H9 (cell line): ENCODE data around the gene CLEC19A. TPM values are rescaled to one million over a fixed set of nuclear protein-coding genes. Genes with fewer than 3 reads are reported as not detected.

Experiments used
- DNase-seq: peaks from one replicate; pipeline ENCODE4 v3.0.0-alpha.2; 2017
- H2AFZ ChIP-seq: one replicate; pipeline ENCODE4 v1.6.1; 2013; ENCODE audit warnings: mild to moderate bottlenecking, low read length, control low read depth, moderate library complexity
- H2AK5ac ChIP-seq: 2 replicates; pipeline ENCODE4 v1.6.1; 2013; ENCODE audit warnings: low read length, control low read depth, mixed read lengths; ENCODE audit not compliant: insufficient read length
- H2BK120ac ChIP-seq: one replicate; pipeline ENCODE4 v1.6.1; 2013; ENCODE audit warnings: low read depth, mild to moderate bottlenecking, low read length, control low read depth, inconsistent platforms; ENCODE audit not compliant: poor library complexity, severe bottlenecking
- H2BK12ac ChIP-seq: 2 replicates; pipeline ENCODE4 v1.6.1; 2013; ENCODE audit warnings: low read length, control low read depth, mixed read lengths, low read depth; ENCODE audit not compliant: insufficient read length
- H2BK15ac ChIP-seq: 2 replicates; pipeline ENCODE4 v1.6.1; 2013; ENCODE audit warnings: low read depth, low read length, control low read depth
- H2BK20ac ChIP-seq: one replicate; pipeline ENCODE4 v1.6.1; 2013; ENCODE audit warnings: low read depth, mild to moderate bottlenecking, low read length, control low read depth, inconsistent platforms; ENCODE audit not compliant: poor library complexity, severe bottlenecking
- H2BK5ac ChIP-seq: 2 replicates; pipeline ENCODE4 v1.6.1; 2013; ENCODE audit warnings: low read length, control low read depth, mixed read lengths; ENCODE audit not compliant: insufficient read length
- H3K14ac ChIP-seq: 2 replicates; pipeline ENCODE4 v1.6.1; 2013; ENCODE audit warnings: low read length, control low read depth; ENCODE audit not compliant: insufficient read depth
- H3K18ac ChIP-seq: 2 replicates; pipeline ENCODE4 v1.6.1; 2013; ENCODE audit warnings: low read depth, mild to moderate bottlenecking, mixed read lengths, low read length, control low read depth; ENCODE audit not compliant: insufficient read length
- H3K23ac ChIP-seq: 2 replicates; pipeline ENCODE4 v1.6.1; 2013; ENCODE audit warnings: low read length, control low read depth, mixed read lengths, low read depth; ENCODE audit not compliant: insufficient read length
- H3K23me2 ChIP-seq: 2 replicates; pipeline ENCODE4 v1.6.1; 2013; ENCODE audit warnings: low read depth, mild to moderate bottlenecking, mixed read lengths, low read length, control low read depth; ENCODE audit not compliant: insufficient read length, poor library complexity, severe bottlenecking
- H3K27ac ChIP-seq: 2 replicates; pipeline ENCODE4 v1.5.1; 2013; ENCODE audit warnings: low read length, control low read depth, mixed read lengths, low read depth; ENCODE audit not compliant: insufficient read length
- H3K27me3 ChIP-seq: 2 replicates; pipeline ENCODE4 v1.6.1; 2013; ENCODE audit warnings: low read length, control low read depth, inconsistent platforms; ENCODE audit not compliant: insufficient read depth
- H3K4ac ChIP-seq: 2 replicates; pipeline ENCODE4 v1.6.1; 2013; ENCODE audit warnings: low read depth, mild to moderate bottlenecking, control low read depth, inconsistent platforms, low read length, moderate library complexity
- H3K4me1 ChIP-seq: 2 replicates; pipeline ENCODE4 v1.6.1; 2013; ENCODE audit warnings: low read length, control low read depth, inconsistent platforms; ENCODE audit not compliant: insufficient read depth
- H3K4me2 ChIP-seq: 2 replicates; pipeline ENCODE4 v1.6.1; 2013; ENCODE audit warnings: low read length, control low read depth, mixed read lengths; ENCODE audit not compliant: insufficient read length, insufficient read depth
- H3K56ac ChIP-seq: 2 replicates; pipeline ENCODE4 v1.6.1; 2013; ENCODE audit warnings: low read depth, mild to moderate bottlenecking, mixed read lengths, low read length, control low read depth; ENCODE audit not compliant: insufficient read length
- H3K79me1 ChIP-seq: 2 replicates; pipeline ENCODE4 v1.6.1; 2013; ENCODE audit warnings: low read depth, mild to moderate bottlenecking, moderate library complexity, low read length, control low read depth, inconsistent platforms; ENCODE audit not compliant: insufficient read depth, poor library complexity, severe bottlenecking
- H3K79me2 ChIP-seq: 2 replicates; pipeline ENCODE4 v1.6.1; 2013; ENCODE audit warnings: low read length, control low read depth, inconsistent platforms; ENCODE audit not compliant: insufficient read depth
- H3K9ac ChIP-seq: 2 replicates; pipeline ENCODE4 v1.6.1; 2013; ENCODE audit warnings: low read length, control low read depth, mixed read lengths; ENCODE audit not compliant: insufficient read length; ENCODE audit errors: extremely low read depth
- H3K9me3 ChIP-seq: one replicate; pipeline ENCODE4 v1.6.1; 2013; ENCODE audit warnings: low read depth, low read length, inconsistent platforms; ENCODE audit not compliant: control insufficient read depth
- H3T11ph ChIP-seq: one replicate; pipeline ENCODE4 v1.6.1; 2013; ENCODE audit warnings: mild to moderate bottlenecking, low read length, control low read depth, inconsistent platforms
- H4K20me1 ChIP-seq: one replicate; pipeline ENCODE4 v1.6.1; 2013; ENCODE audit not compliant: control insufficient read depth, insufficient read length, insufficient read depth
- H4K5ac ChIP-seq: 2 replicates; pipeline ENCODE4 v1.6.1; 2013; ENCODE audit warnings: low read depth, mild to moderate bottlenecking, mixed read lengths, low read length, control low read depth; ENCODE audit not compliant: insufficient read length
- H4K8ac ChIP-seq: replicated peaks from 2 replicates; pipeline ENCODE4 v1.6.1; 2013; ENCODE audit warnings: low read length, control low read depth, mixed read lengths, low read depth; ENCODE audit not compliant: insufficient read length
- H4K91ac ChIP-seq: 2 replicates; pipeline ENCODE4 v1.6.1; 2013; ENCODE audit warnings: low read depth, mild to moderate bottlenecking, moderate library complexity, mixed read lengths, low read length, control low read depth; ENCODE audit not compliant: insufficient read length
- H3K27ac Mint-ChIP-seq, 3 experiments: 2 replicates in 2 of 3; 3 replicates in 1 of 3; pipeline ENCODE4 v1.8.0; 2020 to 2021; ENCODE audit warnings: mixed read lengths in 3 of 3, mild to moderate bottlenecking in 1 of 3, moderate library complexity in 1 of 3
- H3K27me3 Mint-ChIP-seq: 2 replicates; pipeline ENCODE4 v1.8.0; 2021; ENCODE audit warnings: low read depth, mild to moderate bottlenecking, moderate library complexity, mixed read lengths
- H3K36me3 Mint-ChIP-seq, 3 experiments: 2 replicates in 2 of 3; 3 replicates in 1 of 3; pipeline ENCODE4 v1.8.0; 2020 to 2021; ENCODE audit warnings: low read depth in 3 of 3, mixed read lengths in 3 of 3; ENCODE audit not compliant: insufficient read depth in 1 of 3
- H3K4me1 Mint-ChIP-seq, 2 experiments: 2 replicates each; pipeline ENCODE4 v1.8.0; 2020; ENCODE audit warnings: mixed read lengths in 2 of 2
- H3K4me3 Mint-ChIP-seq, 2 experiments: 2 replicates in 1 of 2; 3 replicates in 1 of 2; pipeline ENCODE4 v1.8.0; 2020 to 2021; ENCODE audit warnings: mild to moderate bottlenecking in 2 of 2, mixed read lengths in 2 of 2, moderate library complexity in 1 of 2
- H3K9me3 Mint-ChIP-seq, 2 experiments: 2 replicates in 1 of 2; 3 replicates in 1 of 2; pipeline ENCODE4 v1.8.0; 2020; ENCODE audit warnings: mild to moderate bottlenecking in 2 of 2, mixed read lengths in 2 of 2, moderate library complexity in 1 of 2
- WGBS: extraction: QIAGEN DNeasy Blood & Tissue Kit; methylation state at CpG from one replicate; pipeline ENCODE4 v1.1.7; 2013; ENCODE audit warnings: missing lambda C conversion rate, low lambda C conversion rate, mixed read lengths; ENCODE audit not compliant: insufficient read length; ENCODE audit errors: extremely low coverage; 5-methylcytosine and 5-hydroxymethylcytosine counted together
- total RNA-seq: library from RNA; stranded (reverse); gene quantifications from 2 replicates; pipeline ENCODE4 v1.2.1, GENCODE V29; 2021
- TF ChIP-seq, protein P1 (sequence below): fragments of 200-600 bp; sonication (generic); conservative IDR thresholded peaks from 3 replicates; pipeline ENCODE4 v1.8.0; 2021; ENCODE audit warnings: antibody characterized with exemption, mild to moderate bottlenecking

The CLEC19A gene
- total RNA-seq, 1 experiment from 2014 or later, result not detected

DNA sequence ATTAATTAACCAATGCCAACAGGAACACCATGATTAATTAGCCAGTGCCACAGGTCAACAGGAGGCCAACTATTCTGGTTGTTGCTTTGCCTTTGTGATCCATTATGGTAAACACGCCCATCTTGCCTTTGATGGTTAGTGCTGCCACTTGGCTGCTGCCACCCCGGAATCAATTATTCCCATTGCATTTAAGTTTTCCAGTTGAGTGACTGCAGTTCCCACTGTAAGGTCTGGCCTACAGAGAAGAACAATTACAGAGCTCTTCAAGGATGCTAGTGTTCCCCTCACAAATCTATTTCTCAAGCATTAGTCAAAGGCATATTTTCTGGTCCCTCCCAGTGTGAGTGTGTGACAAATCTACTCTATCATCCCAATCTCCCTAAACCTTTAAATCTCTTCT, 7.1 kb upstream of the CLEC19A start:
- Mint-ChIP-seq H3K27ac (no peak overlapping the region), H3K36me3 (peaks cover 0 to 6% (median 0%) of the 10 kb centered on the region in 3 experiments; a peak in 2 of 7 replicates), H3K9me3 (peaks cover 0 to 3% of the 10 kb centered on the region in 2 experiments; a peak in 1 of 5 replicates), H3K4me1 (peaks cover 17 to 18% of the 10 kb centered on the region in 2 experiments), H3K27me3 (no peaks in the 10 kb centered on the region; the same call in 1 of the 2 replicates), H3K4me3 (no peak overlapping the region)
- Histone ChIP-seq H2BK5ac (no peak overlapping the region), H3K27ac (no peak overlapping the region), H3K14ac (no peak overlapping the region), H3T11ph (no peak overlapping the region), H3K9ac (no peak overlapping the region), H4K5ac (no peak overlapping the region), H3K18ac (no peak overlapping the region), H3K79me2 (no peaks in the 10 kb centered on the region), H3K27me3 (no peaks in the 10 kb centered on the region), H2AK5ac (no peak overlapping the region), H3K4me2 (no peak overlapping the region), H3K23ac (no peak overlapping the region), H3K79me1 (no peaks in the 10 kb centered on the region), H2BK15ac (no peak overlapping the region), H2BK120ac (no peak overlapping the region), H4K8ac (no peak overlapping the region), H4K91ac (no peak overlapping the region), H3K23me2 (no peaks in the 10 kb centered on the region), H2BK20ac (no peak overlapping the region), H3K4ac (no peak overlapping the region), H4K20me1 (no peaks in the 10 kb centered on the region), H3K9me3 (no peaks in the 10 kb centered on the region), H3K4me1 (no peaks in the 10 kb centered on the region), H3K56ac (no peak overlapping the region), H2AFZ (no peak overlapping the region), H2BK12ac (no peak overlapping the region)
- no CpG with 5 or more reads among the region's 2 CpGs for WGBS
- TF ChIP-seq, protein P1, sequence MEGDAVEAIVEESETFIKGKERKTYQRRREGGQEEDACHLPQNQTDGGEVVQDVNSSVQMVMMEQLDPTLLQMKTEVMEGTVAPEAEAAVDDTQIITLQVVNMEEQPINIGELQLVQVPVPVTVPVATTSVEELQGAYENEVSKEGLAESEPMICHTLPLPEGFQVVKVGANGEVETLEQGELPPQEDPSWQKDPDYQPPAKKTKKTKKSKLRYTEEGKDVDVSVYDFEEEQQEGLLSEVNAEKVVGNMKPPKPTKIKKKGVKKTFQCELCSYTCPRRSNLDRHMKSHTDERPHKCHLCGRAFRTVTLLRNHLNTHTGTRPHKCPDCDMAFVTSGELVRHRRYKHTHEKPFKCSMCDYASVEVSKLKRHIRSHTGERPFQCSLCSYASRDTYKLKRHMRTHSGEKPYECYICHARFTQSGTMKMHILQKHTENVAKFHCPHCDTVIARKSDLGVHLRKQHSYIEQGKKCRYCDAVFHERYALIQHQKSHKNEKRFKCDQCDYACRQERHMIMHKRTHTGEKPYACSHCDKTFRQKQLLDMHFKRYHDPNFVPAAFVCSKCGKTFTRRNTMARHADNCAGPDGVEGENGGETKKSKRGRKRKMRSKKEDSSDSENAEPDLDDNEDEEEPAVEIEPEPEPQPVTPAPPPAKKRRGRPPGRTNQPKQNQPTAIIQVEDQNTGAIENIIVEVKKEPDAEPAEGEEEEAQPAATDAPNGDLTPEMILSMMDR, result no peak
- no peak for DNase-seq
